T-helper 1 cell treated with Interleukin-12 subunit alpha and Interleukin-12 subunit beta and Interleukin-4 antibody, amounts not matched to agents 30 μg/mL and 1 μg/mL, for 36 hours (primary cell): ENCODE data around the gene CFAP74.
"Not testable (repeated sequence)": the region's sequence is repeated elsewhere in the genome, so short reads cannot be mapped to it uniquely, and the experiment has no call there.

ENCODE experiments used
- H3K27ac Mint-ChIP-seq: one replicate; pipeline ENCODE4 v1.8.0; 2021; ENCODE audit warnings: mild to moderate bottlenecking, mixed read lengths
- H3K27me3 Mint-ChIP-seq: one replicate; pipeline ENCODE4 v1.8.0; 2021; ENCODE audit warnings: low read depth, mixed read lengths
- H3K36me3 Mint-ChIP-seq: one replicate; pipeline ENCODE4 v1.8.0; 2021; ENCODE audit warnings: low read depth, mixed read lengths
- H3K4me1 Mint-ChIP-seq: one replicate; pipeline ENCODE4 v1.8.0; 2021; ENCODE audit warnings: low read depth, mixed read lengths
- H3K4me3 Mint-ChIP-seq: one replicate; pipeline ENCODE4 v1.8.0; 2021; ENCODE audit warnings: mild to moderate bottlenecking, moderate library complexity, mixed read lengths
- H3K9me3 Mint-ChIP-seq: one replicate; pipeline ENCODE4 v1.8.0; 2021; ENCODE audit warnings: mixed read lengths

The CFAP74 gene

DNA sequence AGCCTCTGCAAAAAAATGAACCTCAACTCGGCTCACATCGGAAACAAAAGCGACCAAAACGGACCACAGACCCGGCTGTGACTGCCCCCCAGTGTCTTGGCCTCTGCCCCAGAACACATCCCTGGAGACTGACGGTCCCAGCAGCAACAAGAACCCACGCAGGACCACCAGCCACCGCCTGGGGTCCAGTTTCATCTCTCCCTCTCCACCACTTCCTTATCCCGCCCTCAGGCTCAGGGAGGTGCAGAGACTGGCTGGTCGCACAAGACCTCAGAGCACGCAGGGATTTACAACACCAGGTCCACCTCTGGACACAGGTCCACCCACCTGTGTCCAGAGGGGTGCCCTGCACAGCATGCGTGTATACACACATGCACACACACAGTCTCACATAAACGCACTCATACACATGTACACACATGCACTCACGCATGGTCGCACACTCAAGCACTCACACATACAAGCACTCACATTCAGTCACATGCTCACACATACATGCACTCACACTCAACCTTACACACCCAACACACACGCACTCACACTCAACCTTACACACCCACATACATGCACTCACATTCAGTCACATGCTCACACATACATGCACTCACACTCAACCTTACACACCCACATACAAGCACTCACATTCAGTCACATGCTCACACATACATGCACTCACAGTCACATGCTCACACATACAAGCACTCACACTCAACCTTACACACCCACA lies 65.9 kb downstream of the CFAP74 start:
- no peaks in the 10 kb centered on the region for H3K27me3 Mint-ChIP-seq
- H3K27ac Mint-ChIP-seq = no peak overlapping the region
- peaks cover 5% of the 10 kb centered on the region for H3K36me3 Mint-ChIP-seq
- no peak overlapping the region for H3K4me3 Mint-ChIP-seq
- H3K9me3 Mint-ChIP-seq = peaks cover 24% of the 10 kb centered on the region
- H3K4me1 Mint-ChIP-seq = no peaks in the 10 kb centered on the region

DNA sequence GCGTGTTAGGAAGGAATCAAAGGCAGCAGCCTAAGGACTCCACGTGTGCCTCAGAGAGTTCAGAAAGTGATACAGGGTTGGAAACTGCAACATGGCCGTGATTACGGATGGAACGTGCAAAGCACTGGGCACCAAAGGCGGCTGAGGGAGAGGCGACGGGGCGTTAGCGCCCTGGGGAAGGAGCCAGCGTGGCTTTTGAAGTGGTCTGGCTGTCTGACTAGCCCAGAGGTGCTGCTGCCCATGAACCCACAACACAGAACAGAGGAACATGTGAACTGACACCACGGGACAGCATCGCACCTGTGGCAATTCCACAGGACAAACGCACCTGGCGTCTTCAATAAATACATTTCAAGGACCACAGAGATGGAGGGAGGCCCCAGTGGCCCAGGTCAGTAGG lies 66.5 kb downstream of the CFAP74 start:
- Mint-ChIP-seq H3K4me1 (no peaks in the 10 kb centered on the region), H3K27ac (no peak overlapping the region), H3K4me3 (no peak overlapping the region), H3K9me3 (peaks cover 24% of the 10 kb centered on the region), H3K27me3 (no peaks in the 10 kb centered on the region), H3K36me3 (peaks cover 5% of the 10 kb centered on the region)

DNA sequence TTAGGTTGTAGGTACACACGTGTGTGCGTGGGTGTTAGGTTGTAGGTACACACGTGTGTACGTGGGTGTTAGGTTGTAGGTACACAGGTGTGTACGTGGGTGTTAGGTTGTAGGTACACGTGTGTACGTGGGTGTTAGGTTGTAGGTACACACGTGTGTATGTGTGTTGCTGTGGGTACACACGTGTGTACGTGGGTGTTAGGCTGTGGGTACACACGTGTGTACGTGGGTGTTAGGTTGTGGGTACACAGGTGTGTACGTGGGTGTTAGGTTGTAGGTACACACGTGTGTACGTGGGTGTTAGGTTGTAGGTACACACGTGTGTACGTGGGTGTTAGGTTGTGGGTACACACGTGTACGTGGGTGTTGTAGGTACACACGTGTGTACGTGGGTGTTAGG lies 68.7 kb downstream of the CFAP74 start:
- H3K36me3 Mint-ChIP-seq, H3K27ac Mint-ChIP-seq, H3K4me3 Mint-ChIP-seq, H3K4me1 Mint-ChIP-seq, H3K27me3 Mint-ChIP-seq: not testable (repeated sequence)
- H3K9me3 Mint-ChIP-seq = peaks cover 24% of the 10 kb centered on the region

DNA sequence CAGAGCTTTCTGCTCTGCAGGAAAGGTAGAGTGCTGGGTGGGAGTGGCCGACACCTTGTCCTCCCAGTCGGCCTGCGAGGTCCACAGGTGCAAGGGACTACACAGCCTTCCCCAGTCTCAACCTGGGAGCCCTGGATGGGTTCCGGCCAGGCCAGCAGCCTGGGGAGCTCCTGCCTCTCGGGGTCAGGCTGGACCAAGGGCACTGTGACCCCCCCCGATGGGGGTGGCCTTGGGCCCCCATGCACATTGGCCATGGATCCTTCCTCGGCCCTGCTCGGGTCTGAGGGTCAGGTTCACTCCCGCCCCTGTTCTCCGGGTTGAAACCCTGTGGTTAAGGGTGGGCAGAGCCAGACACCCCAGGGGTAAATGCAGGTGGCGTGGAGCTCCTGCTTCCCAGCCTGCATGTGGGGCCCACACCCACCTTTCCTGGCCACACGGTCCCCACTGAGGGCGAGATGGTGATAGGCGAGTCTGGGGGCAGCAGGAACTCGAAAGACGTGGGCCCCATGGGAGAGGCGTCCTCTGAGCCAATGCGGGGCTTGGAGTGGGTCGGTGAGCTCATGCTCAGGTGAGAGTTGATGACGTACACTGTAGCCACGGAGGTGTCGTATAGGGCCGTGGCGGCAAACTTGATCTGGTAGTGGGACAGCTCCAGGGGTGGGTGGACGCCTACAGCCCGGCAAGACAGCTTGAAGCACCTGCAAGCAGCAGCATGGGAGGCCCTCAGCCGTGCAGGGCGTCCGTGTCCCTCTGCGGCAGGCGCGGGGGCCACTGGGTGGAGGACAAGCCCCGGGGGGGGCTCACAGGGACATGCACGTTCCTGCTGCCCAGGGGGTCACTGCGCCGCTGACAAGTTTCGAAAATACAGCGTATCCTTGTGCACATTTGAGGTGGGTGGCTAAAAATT lies 73.7 kb downstream of the CFAP74 start:
- H3K4me3 Mint-ChIP-seq = no peak overlapping the region
- H3K4me1 Mint-ChIP-seq = no peaks in the 10 kb centered on the region
- H3K36me3 Mint-ChIP-seq = peaks cover 5% of the 10 kb centered on the region
- H3K27ac Mint-ChIP-seq = no peak overlapping the region
- H3K27me3 Mint-ChIP-seq = no peaks in the 10 kb centered on the region
- peaks cover 16% of the 10 kb centered on the region for H3K9me3 Mint-ChIP-seq

DNA sequence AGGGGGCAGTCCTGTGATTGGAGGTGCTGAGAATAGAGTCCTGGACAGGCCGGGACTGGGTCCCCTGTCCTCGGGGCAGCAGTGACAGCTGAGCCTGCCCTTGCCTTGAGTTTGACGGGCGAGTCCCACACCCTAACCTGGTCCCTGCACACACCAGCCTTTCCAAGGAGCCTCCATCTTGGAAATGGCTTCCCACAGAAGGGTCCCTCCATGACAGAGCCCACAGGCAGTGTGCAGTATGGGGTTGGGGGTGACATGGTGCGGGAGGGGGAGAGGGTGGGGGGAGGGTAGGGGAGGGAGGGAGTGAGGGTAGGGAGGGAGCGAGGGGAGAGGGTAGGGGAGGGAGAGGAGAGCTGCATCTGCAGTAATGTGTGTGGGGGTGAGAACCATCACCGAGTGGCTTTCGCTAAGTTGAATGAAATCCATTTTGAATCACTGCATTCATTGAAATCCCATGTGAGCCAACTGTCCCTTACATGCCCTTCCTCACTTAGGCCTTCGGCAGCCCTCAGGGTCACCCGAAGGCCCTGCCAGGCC lies 74.4 kb downstream of the CFAP74 start:
- no peaks in the 10 kb centered on the region for H3K4me1 Mint-ChIP-seq
- H3K36me3 Mint-ChIP-seq = peaks cover 2% of the 10 kb centered on the region
- no peak overlapping the region for H3K4me3 Mint-ChIP-seq
- H3K9me3 Mint-ChIP-seq = peaks cover 9% of the 10 kb centered on the region
- H3K27ac Mint-ChIP-seq = no peak overlapping the region
- no peaks in the 10 kb centered on the region for H3K27me3 Mint-ChIP-seq

DNA sequence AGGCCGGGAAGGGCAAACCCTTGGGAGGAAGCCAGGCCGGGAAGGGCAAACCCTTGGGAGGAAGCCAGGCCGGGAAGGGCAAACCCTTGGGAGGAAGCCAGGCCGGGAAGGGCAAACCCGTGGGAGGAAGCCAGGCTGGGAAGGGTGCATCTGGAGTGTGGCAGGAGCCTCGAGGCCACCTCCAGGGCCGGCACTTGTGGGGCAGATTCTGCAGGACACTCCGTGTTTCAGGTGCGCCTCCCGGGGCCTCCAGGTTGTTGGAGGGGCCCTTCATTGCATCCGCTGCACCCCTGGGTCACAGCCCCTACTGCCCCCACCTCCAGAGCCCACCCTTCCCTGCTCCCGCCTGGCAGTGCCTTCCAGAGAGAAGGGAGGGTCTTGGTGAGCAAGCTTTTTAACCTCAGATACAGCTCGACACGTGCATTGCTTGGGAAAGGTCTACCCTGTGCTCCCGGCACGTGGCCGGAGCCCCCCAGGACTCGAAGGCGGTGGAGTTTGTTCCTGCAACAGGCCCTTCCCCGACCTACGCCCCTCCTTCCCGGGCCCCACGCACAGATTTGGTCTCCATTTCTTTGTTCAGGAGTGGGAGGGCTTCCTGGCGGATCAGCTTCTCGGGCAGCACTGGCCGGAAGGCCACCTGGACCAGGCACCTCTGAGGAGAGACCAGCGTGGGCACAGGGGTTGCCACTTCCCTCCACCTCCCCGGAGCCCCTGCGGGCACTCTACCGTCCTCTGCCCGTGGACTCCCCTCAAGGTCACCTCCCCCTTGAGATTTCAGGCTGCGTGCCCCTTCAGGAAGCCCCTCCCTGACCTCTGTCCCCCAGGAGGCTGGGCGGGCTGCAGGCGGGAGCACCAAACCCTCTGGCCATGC lies 75.1 kb downstream of the CFAP74 start:
- Mint-ChIP-seq H3K27ac (no peak overlapping the region), H3K9me3 (peaks cover 2% of the 10 kb centered on the region), H3K4me3 (no peak overlapping the region), H3K4me1 (no peaks in the 10 kb centered on the region), H3K27me3 (no peaks in the 10 kb centered on the region), H3K36me3 (no peaks in the 10 kb centered on the region)

DNA sequence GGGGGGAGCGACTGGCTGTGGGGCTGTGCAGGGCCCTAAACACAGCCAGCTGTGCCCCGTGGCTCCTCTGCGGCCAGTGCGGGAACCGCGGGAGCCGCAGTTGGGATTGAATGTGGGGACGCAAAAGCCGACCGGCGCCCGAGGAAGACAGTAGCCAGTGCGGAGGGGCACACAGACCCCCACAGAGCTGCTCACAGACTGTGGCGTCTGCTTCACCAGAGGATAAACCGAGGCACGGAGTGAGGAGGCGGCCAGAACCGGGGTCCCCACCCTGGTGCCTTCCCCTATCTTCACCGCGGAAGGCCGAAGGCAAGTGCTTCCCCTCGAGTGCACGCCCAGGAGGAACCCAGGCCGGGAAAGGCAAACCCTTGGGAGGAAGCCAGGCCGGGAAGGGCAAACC lies 75.8 kb downstream of the CFAP74 start:
- H3K27me3 Mint-ChIP-seq = no peaks in the 10 kb centered on the region
- no peaks in the 10 kb centered on the region for H3K9me3 Mint-ChIP-seq
- no peak overlapping the region for H3K27ac Mint-ChIP-seq
- H3K4me3 Mint-ChIP-seq = no peak overlapping the region
- H3K4me1 Mint-ChIP-seq = no peaks in the 10 kb centered on the region
- H3K36me3 Mint-ChIP-seq = no peaks in the 10 kb centered on the region

DNA sequence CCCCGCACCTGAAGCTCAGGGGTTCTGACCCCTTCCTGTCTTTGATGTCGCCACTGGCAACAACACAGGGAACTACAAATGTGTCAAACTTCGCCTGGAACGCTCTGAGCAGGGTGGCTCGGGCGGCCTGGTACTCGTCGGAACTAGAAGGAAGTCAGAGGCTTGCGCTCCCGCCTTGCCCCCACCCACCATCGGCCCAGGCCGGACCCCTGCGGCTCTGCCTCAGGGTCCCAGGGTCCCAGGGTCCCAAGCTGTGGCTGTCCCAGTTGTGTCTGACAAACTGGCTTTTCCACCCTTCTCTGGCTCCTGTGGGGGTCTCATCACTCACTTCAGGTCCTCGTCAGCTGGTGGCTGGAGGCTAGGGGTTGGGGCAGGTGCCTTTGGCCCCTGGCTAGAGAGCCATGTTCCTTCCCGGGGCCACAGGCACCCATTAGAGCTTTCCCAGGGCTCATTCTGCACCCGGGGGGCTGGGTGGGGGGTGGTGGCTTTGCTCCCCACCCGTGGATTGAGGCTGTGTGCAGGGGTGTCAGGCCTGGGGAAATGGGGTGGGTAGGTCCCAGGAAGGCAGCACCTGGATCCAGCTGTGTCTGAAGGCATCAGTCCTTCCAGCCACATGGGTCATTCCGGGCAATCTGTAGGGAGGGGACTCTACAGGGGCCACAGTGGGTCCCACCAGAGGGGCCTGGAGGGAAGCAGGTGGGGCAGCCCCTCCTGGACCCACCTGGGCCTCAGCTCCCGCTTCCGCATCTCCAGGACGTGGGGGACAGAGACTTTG lies 76.5 kb downstream of the CFAP74 start:
- Mint-ChIP-seq H3K4me3 (no peak overlapping the region), H3K9me3 (no peaks in the 10 kb centered on the region), H3K27ac (no peak overlapping the region), H3K36me3 (no peaks in the 10 kb centered on the region), H3K4me1 (no peaks in the 10 kb centered on the region), H3K27me3 (no peaks in the 10 kb centered on the region)

DNA sequence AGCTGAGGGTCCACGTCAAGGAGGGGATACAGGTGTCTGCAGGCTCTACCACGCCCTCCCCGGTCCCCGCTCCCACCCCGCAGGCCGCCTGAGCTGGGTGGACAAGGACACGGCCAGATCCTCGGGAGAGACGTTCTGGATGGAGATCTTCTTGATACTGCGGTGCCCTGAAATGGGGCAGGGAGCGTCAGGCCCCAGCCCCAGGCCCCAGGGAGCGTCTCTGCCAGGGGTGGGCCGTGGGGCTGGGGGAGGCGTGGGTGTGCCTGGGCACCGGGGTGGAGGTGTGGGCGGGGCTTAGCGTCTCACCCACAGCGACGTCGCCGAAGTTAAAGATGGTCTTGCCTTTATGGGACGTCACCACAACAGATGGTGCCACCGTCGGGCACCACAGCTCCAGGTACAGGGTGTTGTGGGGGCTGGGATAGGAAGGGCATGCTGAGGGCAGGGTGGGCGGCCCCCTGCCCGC lies 77.2 kb downstream of the CFAP74 start:
- Mint-ChIP-seq H3K27ac (no peak overlapping the region), H3K4me3 (no peak overlapping the region)

DNA sequence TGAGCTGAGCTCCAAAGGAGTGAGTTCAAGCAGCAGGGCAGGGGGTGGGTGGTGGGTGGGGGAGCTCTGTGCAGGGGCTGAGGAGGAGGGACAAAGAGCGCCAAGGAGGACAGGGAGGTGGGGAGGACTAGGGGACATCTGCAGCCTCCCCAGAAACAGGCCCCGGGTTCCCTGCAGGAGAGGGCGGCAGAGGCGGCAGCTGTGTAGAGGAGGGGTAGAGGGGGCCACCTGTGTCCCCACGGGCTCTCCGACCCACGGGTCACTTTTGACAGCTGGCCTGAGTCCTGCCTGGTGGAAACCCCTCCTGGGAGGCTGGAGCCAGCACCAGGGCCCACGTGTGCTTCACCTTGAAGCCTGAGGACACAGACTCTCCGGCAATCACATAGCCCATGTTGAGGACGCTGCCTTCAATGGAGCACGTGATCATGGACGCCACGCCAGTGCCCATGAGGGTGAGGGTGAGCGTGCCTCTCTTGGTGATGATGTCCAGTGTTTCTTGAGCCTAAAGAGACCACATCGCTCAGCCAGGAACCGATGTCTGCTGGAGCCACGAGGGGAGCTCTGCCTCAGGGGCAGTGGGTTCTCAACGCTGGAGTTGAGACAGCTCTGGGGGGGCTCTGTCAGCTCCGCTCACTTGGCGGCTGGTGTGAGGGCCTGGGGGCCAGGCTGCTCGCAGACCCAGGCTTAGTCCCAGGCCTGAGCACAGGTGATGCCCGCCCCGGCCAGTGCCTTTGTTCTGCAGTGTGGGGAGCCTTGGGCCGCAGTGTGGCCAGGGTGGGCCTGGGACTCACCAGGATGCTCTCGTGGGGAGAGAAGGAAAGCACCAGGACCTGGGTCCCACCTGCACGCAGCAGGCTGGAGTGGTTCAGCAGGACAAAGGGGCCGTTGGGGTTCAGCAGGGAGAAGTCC lies 77.9 kb downstream of the CFAP74 start:
- Mint-ChIP-seq H3K27ac (no peak overlapping the region), H3K27me3 (no peaks in the 10 kb centered on the region), H3K4me3 (no peak overlapping the region), H3K9me3 (no peaks in the 10 kb centered on the region), H3K4me1 (no peaks in the 10 kb centered on the region), H3K36me3 (no peaks in the 10 kb centered on the region)

More for the DNA sequence above, 77.2 kb downstream of the CFAP74 start:
- Mint-ChIP-seq H3K27me3 (no peaks in the 10 kb centered on the region), H3K36me3 (no peaks in the 10 kb centered on the region), H3K4me1 (no peaks in the 10 kb centered on the region), H3K9me3 (no peaks in the 10 kb centered on the region)

DNA sequence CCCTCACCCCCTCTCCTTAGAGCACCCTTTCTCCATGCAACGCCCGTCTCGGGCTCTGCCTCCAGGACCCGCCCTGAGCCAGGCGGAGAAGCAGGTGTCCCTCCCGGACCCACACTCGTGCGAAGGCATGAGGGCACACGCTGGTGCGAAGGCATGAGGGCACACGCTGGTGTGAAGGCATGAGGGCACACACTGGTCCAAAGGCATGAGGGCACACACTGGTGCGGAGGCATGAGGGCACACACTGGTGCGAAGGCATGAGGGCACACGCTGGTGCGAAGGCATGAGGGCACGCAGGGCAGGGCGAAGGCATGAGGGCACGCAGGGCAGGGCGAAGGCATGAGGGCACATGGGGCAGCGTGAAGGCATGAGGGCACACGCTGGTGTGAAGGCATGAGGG lies 78.7 kb downstream of the CFAP74 start:
- Mint-ChIP-seq H3K4me3 (no peak overlapping the region), H3K9me3 (no peaks in the 10 kb centered on the region), H3K4me1 (no peaks in the 10 kb centered on the region), H3K27ac (no peak overlapping the region), H3K27me3 (no peaks in the 10 kb centered on the region), H3K36me3 (no peaks in the 10 kb centered on the region)

DNA sequence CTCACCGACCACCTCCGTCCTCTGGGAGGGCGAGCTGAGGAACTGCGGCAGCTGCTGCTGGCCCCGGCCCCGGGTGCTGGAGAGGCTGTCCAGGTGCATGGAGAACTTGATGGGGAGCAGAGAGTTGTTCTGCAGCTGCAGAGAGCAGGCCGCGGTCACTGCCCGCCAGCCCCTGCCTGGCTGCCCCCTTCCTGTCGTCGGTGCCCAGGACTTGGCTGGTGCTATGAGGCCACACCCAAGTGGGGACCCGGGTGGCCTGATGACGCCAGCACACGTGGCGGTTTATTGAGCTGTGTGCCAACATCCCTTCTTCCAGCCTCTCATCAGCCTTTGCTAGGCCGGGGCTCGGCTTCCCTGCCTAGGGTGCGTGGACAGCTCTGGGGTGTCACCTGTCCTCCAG lies 79.2 kb downstream of the CFAP74 start:
- H3K4me1 Mint-ChIP-seq = no peaks in the 10 kb centered on the region
- H3K27ac Mint-ChIP-seq = no peak overlapping the region
- H3K27me3 Mint-ChIP-seq = no peaks in the 10 kb centered on the region
- H3K9me3 Mint-ChIP-seq = no peaks in the 10 kb centered on the region
- H3K4me3 Mint-ChIP-seq = no peak overlapping the region
- no peaks in the 10 kb centered on the region for H3K36me3 Mint-ChIP-seq
